NT2/D1 (cell line): ENCODE data around the gene HNF1B.

ENCODE experiments used
- DNase-seq: peaks from one replicate; pipeline ENCODE4 v3.0.0-alpha.2; 2011; ENCODE audit warnings: low read depth, low spot score
- H3K27me3 ChIP-seq: 2 replicates; pipeline ENCODE4 v1.6.0; 2011; ENCODE audit warnings: mild to moderate bottlenecking; ENCODE audit not compliant: insufficient read length, insufficient read depth
- H3K36me3 ChIP-seq: 2 replicates; pipeline ENCODE4 v1.6.1; 2011; ENCODE audit warnings: mild to moderate bottlenecking, low read length, mixed read lengths; ENCODE audit not compliant: insufficient read depth, insufficient read length
- H3K4me1 ChIP-seq: 2 replicates; pipeline ENCODE4 v1.5.1; 2011; ENCODE audit not compliant: insufficient read depth, insufficient read length
- H3K4me3 ChIP-seq: 2 replicates; pipeline ENCODE4 v1.5.1; 2011; ENCODE audit warnings: low read depth; ENCODE audit not compliant: insufficient read length
- H3K9ac ChIP-seq: 2 replicates; pipeline ENCODE4 v1.6.0; 2011; ENCODE audit warnings: low read depth; ENCODE audit not compliant: insufficient read length
- H3K9me3 ChIP-seq: 2 replicates; pipeline ENCODE4 v1.5.1; 2011; ENCODE audit warnings: mild to moderate bottlenecking, low read length; ENCODE audit not compliant: insufficient read depth
- SUZ12 ChIP-seq: IDR thresholded peaks from 2 replicates; pipeline ENCODE4 v1.6.1; 2011; ENCODE audit not compliant: insufficient read length, insufficient read depth; ENCODE audit errors: extremely low read depth
- YY1 ChIP-seq: IDR thresholded peaks from 2 replicates; pipeline ENCODE4 v1.6.1; 2011; ENCODE audit not compliant: insufficient read length, insufficient read depth
- ZNF274 ChIP-seq: IDR thresholded peaks from 2 replicates; pipeline ENCODE4 v1.6.1; 2011; ENCODE audit warnings: mild to moderate bottlenecking, low read depth, low read length

The HNF1B gene

GRCh38 chr17:37701496-37701898 lies 43.4 kb downstream of the HNF1B start:
- no peak overlapping the region for H3K9ac ChIP-seq
- peaks cover 13% of the 10 kb centered on the region for H3K9me3 ChIP-seq
- no peaks in the 10 kb centered on the region for H3K36me3 ChIP-seq
- H3K4me1 ChIP-seq, result no peaks in the 10 kb centered on the region
- no peak for DNase-seq
- no peak overlapping the region for H3K4me3 ChIP-seq
- TF ChIP-seq ZNF274, result no peak
- TF ChIP-seq YY1, result no peak
- TF ChIP-seq SUZ12, result no peak
- H3K27me3 ChIP-seq, result no peaks in the 10 kb centered on the region

- no peak for DNase-seq
- Histone ChIP-seq H3K36me3 (no peaks in the 10 kb centered on the region), H3K4me1 (no peaks in the 10 kb centered on the region), H3K9me3 (peaks cover 19% of the 10 kb centered on the region), H3K9ac (no peak overlapping the region), H3K4me3 (no peak overlapping the region), H3K27me3 (no peaks in the 10 kb centered on the region)
- TF ChIP-seq ZNF274, result no peak
- no peak for TF ChIP-seq YY1
- no peak for TF ChIP-seq SUZ12
Measured at GRCh38 chr17:37700881-37701280, 44.0 kb downstream of the HNF1B start.

DNA sequence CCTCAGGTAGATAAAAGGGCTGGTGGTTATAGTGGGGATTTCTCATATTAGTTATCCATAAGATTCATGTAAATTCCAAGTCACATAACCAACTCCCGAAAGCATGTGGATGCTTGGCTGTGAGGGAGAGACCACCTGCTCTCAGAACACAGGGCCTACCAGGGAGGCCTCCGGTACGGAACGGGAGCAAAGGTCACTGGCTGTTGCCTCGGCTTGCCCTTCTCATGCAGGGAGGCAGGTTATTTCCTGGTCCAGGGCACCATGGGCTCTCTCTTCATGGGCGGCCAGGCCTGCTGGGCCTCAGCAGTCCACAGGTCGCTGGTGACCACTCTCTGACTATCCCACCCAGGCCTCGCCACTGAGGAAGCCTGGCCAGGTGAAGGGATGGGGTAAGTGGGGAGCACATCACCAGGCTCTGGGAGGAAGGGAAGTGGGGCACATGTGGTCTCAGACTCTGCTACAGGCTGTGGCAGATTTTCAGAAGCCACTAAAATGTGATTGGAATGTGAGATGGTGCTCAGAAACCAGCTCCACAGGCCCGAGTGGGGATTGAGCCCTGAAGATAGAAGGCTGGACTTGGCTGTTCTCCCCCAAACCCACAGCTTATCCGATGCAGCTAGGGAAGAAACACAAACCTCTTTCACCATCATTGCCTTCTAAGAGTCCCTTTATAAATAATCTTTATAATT lies 45.4 kb downstream of the HNF1B start:
- Histone ChIP-seq H3K9me3 (peaks cover 34% of the 10 kb centered on the region), H3K4me3 (no peak overlapping the region), H3K4me1 (no peaks in the 10 kb centered on the region), H3K36me3 (no peaks in the 10 kb centered on the region), H3K27me3 (no peaks in the 10 kb centered on the region), H3K9ac (no peak overlapping the region)
- TF ChIP-seq YY1 (no peak), ZNF274 (no peak), SUZ12 (no peak)
- no peak for DNase-seq

GRCh38 chr17:37698911-37699255 lies 46.0 kb downstream of the HNF1B start:
- no peaks in the 10 kb centered on the region for H3K27me3 ChIP-seq

DNA sequence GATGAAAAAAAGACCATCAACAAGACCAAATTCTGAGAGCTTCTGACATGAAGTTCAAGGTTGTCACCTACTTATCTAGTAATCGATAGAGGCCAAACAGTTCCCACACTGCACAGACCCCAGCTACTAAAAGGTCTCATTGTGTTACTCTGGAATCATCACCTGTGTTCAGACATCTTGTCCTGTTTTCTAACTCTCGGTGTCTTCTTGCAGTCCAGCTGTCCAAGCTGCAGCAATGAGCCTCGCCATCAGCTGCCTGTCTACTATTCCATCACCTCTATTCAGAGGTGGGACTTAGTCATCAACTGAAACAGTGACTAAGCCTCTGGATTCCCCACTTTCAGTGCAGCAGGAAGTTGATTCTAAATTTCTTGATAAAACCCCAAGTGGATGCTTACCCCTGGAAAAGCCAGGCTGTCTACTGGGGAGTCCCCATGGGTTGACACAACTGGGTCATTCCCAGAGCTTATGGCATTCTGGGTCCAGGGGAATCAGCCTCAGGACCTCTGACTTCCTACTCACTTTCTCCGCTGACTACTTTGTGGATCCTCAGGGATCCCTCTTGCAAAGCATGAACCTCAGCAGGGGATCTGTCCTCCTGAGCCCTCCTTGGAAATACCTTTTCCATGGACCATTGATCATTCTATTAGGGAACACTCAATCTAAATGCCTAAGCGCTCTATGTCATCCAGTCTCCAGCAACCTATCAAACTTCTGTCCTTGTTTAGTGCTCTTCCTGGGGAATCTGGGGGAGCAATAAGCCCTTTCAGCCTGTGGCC lies 46.5 kb downstream of the HNF1B start:
- Histone ChIP-seq H3K9me3 (peaks cover 42% of the 10 kb centered on the region), H3K9ac (no peak overlapping the region), H3K36me3 (no peaks in the 10 kb centered on the region), H3K27me3 (no peaks in the 10 kb centered on the region), H3K4me1 (no peaks in the 10 kb centered on the region), H3K4me3 (no peak overlapping the region)
- no peak for DNase-seq
- TF ChIP-seq ZNF274, result no peak
- TF ChIP-seq SUZ12, result no peak
- TF ChIP-seq YY1, result no peak

More at GRCh38 chr17:37698911-37699255, 46.0 kb downstream of the HNF1B start:
- TF ChIP-seq YY1 (no peak), ZNF274 (no peak)
- peaks cover 36% of the 10 kb centered on the region for H3K9me3 ChIP-seq
- no peak for DNase-seq
- H3K9ac ChIP-seq, result no peak overlapping the region
- no peaks in the 10 kb centered on the region for H3K4me1 ChIP-seq
- H3K36me3 ChIP-seq, result no peaks in the 10 kb centered on the region
- H3K4me3 ChIP-seq, result no peak overlapping the region

DNA sequence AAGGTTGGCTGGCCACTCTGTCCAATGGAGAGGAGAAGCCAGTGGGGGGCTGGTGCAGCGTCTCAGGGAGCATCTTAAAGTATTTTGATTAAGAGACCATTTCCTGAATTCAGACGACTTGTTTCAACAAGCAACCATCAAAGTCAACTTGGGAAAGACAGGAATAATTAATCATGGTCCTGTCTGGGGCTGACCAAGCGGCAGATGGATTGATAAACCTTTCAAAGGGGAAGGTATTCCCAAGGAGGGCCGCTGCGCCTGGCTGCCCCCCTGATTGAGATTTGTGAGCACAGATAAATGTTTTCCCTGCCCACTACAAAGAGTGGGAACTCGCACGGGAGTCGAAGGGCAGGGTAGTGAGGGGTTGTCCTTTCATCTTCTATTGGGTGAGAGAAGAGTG lies 47.5 kb downstream of the HNF1B start:
- DNase-seq, result no peak
- Histone ChIP-seq H3K4me3 (no peak overlapping the region), H3K9ac (no peak overlapping the region), H3K36me3 (no peaks in the 10 kb centered on the region), H3K4me1 (no peaks in the 10 kb centered on the region), H3K9me3 (peaks cover 47% of the 10 kb centered on the region), H3K27me3 (no peaks in the 10 kb centered on the region)
- TF ChIP-seq SUZ12, result no peak
- TF ChIP-seq ZNF274, result no peak
- TF ChIP-seq YY1, result no peak

DNA sequence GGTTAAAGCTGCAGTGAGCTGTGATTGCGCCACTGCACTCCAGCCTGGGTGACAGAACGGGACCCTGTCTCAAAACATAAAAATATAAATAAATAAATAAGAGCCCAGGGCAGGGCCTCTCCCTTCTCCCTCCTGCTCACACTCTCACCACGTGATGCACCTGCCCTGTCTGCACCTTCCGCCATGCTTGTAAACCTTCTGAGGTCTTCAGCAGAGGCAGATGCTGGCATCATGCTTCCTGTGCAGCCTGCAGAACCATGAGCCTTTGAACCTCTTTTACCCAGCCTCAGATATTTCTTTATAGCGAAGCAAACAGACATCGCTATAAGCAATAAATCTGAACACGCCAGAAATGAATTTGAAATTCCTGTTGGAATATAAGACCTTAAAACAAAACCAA lies 48.5 kb downstream of the HNF1B start:
- Histone ChIP-seq H3K4me3 (no peak overlapping the region), H3K9me3 (peaks cover 47% of the 10 kb centered on the region), H3K36me3 (no peaks in the 10 kb centered on the region), H3K4me1 (no peaks in the 10 kb centered on the region), H3K27me3 (no peaks in the 10 kb centered on the region), H3K9ac (no peak overlapping the region)
- DNase-seq, result no peak
- TF ChIP-seq ZNF274, result no peak
- no peak for TF ChIP-seq SUZ12
- no peak for TF ChIP-seq YY1
